ENCODE measurements around the gene ITGB8.
A peak's percentile ranks its signal among the peaks of the same experiment; 100 is the strongest.

Gene ITGB8

GRCh38 chr7:20407585-20408466 lies 77.1 kb downstream of the ITGB8 start:
- peaks cover 30% of the 10 kb centered on the region for H3K4me1 Mint-ChIP-seq
- TF ChIP-seq CTCF (IDR thresholded peaks at IDR 0.05; ENCODE audit: unreplicated experiment in 3 of 3) = no peak
- no peaks in the 10 kb centered on the region for H3K9me3 Mint-ChIP-seq

GRCh38 chr7:20408467-20408826 lies 77.7 kb downstream of the ITGB8 start:
- Mint-ChIP-seq H3K36me3 (ENCODE audit: low read depth) (peaks cover 48% of the 10 kb centered on the region), H3K9me3 (no peaks in the 10 kb centered on the region), H3K27ac (no peak overlapping the region), H3K27me3 (ENCODE audit: low read depth) (no peaks in the 10 kb centered on the region), H3K4me3 (no peak overlapping the region), H3K4me1 (peaks cover 24% of the 10 kb centered on the region)
- TF ChIP-seq CTCF (IDR thresholded peaks at IDR 0.05; ENCODE audit: unreplicated experiment in 3 of 3) = no peak

More at GRCh38 chr7:20407585-20408466, 77.1 kb downstream of the ITGB8 start:
- no peak overlapping the region for H3K4me3 Mint-ChIP-seq
- H3K27ac Mint-ChIP-seq = peak overlapping the region; percentile 26 to 87 (median 37)
- no peaks in the 10 kb centered on the region for H3K27me3 Mint-ChIP-seq (ENCODE audit: low read depth)
- H3K36me3 Mint-ChIP-seq (ENCODE audit: low read depth) = peaks cover 48% of the 10 kb centered on the region

- H3K36me3 Mint-ChIP-seq (ENCODE audit: low read depth) = peaks cover 41% of the 10 kb centered on the region
- no peak for TF ChIP-seq CTCF (IDR thresholded peaks at IDR 0.05; ENCODE audit: unreplicated experiment in 3 of 3)
- no peaks in the 10 kb centered on the region for H3K27me3 Mint-ChIP-seq (ENCODE audit: low read depth)
- H3K27ac Mint-ChIP-seq = peak overlapping the region in 2 of 3 experiments; percentile 21 to 34
- H3K4me1 Mint-ChIP-seq = peaks cover 16% of the 10 kb centered on the region
- no peak overlapping the region for H3K4me3 Mint-ChIP-seq
- H3K9me3 Mint-ChIP-seq = no peaks in the 10 kb centered on the region
Measured at GRCh38 chr7:20409961-20410360, 79.3 kb downstream of the ITGB8 start.

GRCh38 chr7:20411372-20411771 lies 80.7 kb downstream of the ITGB8 start:
- H3K27ac Mint-ChIP-seq = no peak overlapping the region
- no peak for TF ChIP-seq CTCF (IDR thresholded peaks at IDR 0.05; ENCODE audit: unreplicated experiment in 3 of 3)

GRCh38 chr7:20412032-20412431 lies 81.3 kb downstream of the ITGB8 start:
- Mint-ChIP-seq H3K4me1 (peaks cover 11% of the 10 kb centered on the region), H3K27ac (no peak overlapping the region), H3K27me3 (ENCODE audit: low read depth) (no peaks in the 10 kb centered on the region), H3K4me3 (no peak overlapping the region), H3K36me3 (ENCODE audit: low read depth) (peaks cover 38% of the 10 kb centered on the region), H3K9me3 (no peaks in the 10 kb centered on the region)
- no peak for TF ChIP-seq CTCF (IDR thresholded peaks at IDR 0.05; ENCODE audit: unreplicated experiment in 3 of 3)

More at GRCh38 chr7:20411372-20411771, 80.7 kb downstream of the ITGB8 start:
- Mint-ChIP-seq H3K36me3 (ENCODE audit: low read depth) (peaks cover 44% of the 10 kb centered on the region), H3K4me3 (no peak overlapping the region), H3K4me1 (peaks cover 16% of the 10 kb centered on the region), H3K27me3 (ENCODE audit: low read depth) (no peaks in the 10 kb centered on the region), H3K9me3 (no peaks in the 10 kb centered on the region)

- H3K4me3 Mint-ChIP-seq = no peak overlapping the region
- no peaks in the 10 kb centered on the region for H3K27me3 Mint-ChIP-seq (ENCODE audit: low read depth)
- no peak for TF ChIP-seq CTCF (IDR thresholded peaks at IDR 0.05; ENCODE audit: unreplicated experiment in 3 of 3)
- no peak overlapping the region for H3K27ac Mint-ChIP-seq
- H3K9me3 Mint-ChIP-seq = no peaks in the 10 kb centered on the region
- H3K36me3 Mint-ChIP-seq (ENCODE audit: low read depth) = peaks cover 8% of the 10 kb centered on the region
- no peaks in the 10 kb centered on the region for H3K4me1 Mint-ChIP-seq
Measured at GRCh38 chr7:20417260-20417659, 86.6 kb downstream of the ITGB8 start.
